ENCODE data around the gene ATP6AP1. TPM values are rescaled to one million over a fixed set of nuclear protein-coding genes. Genes with fewer than 3 reads are reported as not detected.
A peak's percentile ranks its signal among the peaks of the same experiment; 100 is the strongest.

The ATP6AP1 gene
- polyA plus RNA-seq, 1 donor: 137 TPM

- Histone ChIP-seq H3K4me3 (ENCODE audit: low read length) (peak overlapping the region; percentile 71), H3K27ac (ENCODE audit: low read length) (no peak overlapping the region), H3K36me3 (ENCODE audit: control insufficient read depth, insufficient read depth, low read length) (peaks cover 32% of the 10 kb centered on the region), H3K27me3 (ENCODE audit: control insufficient read depth, insufficient read depth, low read length) (no peaks in the 10 kb centered on the region), H3K9me3 (ENCODE audit: control insufficient read depth, low read depth, low read length) (no peaks in the 10 kb centered on the region), H3K4me1 (ENCODE audit: control insufficient read depth, insufficient read depth, low read length) (peaks cover 8% of the 10 kb centered on the region)
- WGBS (ENCODE audit: insufficient coverage, low lambda C conversion rate): no CpG with 5 or more reads among the region's 2 CpGs
- no peak for DNase-seq
Observed at GRCh38 chrX:154429711-154430110, 1.2 kb downstream of the ATP6AP1 start.

GRCh38 chrX:154430479-154430878 lies 2.0 kb downstream of the ATP6AP1 start:
- Histone ChIP-seq H3K36me3 (ENCODE audit: control insufficient read depth, insufficient read depth, low read length) (peaks cover 39% of the 10 kb centered on the region), H3K27ac (ENCODE audit: low read length) (no peak overlapping the region), H3K4me3 (ENCODE audit: low read length) (no peak overlapping the region), H3K27me3 (ENCODE audit: control insufficient read depth, insufficient read depth, low read length) (no peaks in the 10 kb centered on the region), H3K4me1 (ENCODE audit: control insufficient read depth, insufficient read depth, low read length) (peaks cover 8% of the 10 kb centered on the region), H3K9me3 (ENCODE audit: control insufficient read depth, low read depth, low read length) (no peaks in the 10 kb centered on the region)
- no peak for DNase-seq
- WGBS (ENCODE audit: insufficient coverage, low lambda C conversion rate): no CpG with 5 or more reads among the region's 6 CpGs

GRCh38 chrX:154430916-154431315 lies 2.4 kb downstream of the ATP6AP1 start:
- Histone ChIP-seq H3K4me1 (ENCODE audit: control insufficient read depth, insufficient read depth, low read length) (peaks cover 8% of the 10 kb centered on the region), H3K36me3 (ENCODE audit: control insufficient read depth, insufficient read depth, low read length) (peaks cover 42% of the 10 kb centered on the region), H3K4me3 (ENCODE audit: low read length) (no peak overlapping the region), H3K27ac (ENCODE audit: low read length) (no peak overlapping the region), H3K9me3 (ENCODE audit: control insufficient read depth, low read depth, low read length) (no peaks in the 10 kb centered on the region), H3K27me3 (ENCODE audit: control insufficient read depth, insufficient read depth, low read length) (no peaks in the 10 kb centered on the region)
- WGBS (ENCODE audit: insufficient coverage, low lambda C conversion rate): no CpG with 5 or more reads among the region's 7 CpGs
- DNase-seq: no peak

- Histone ChIP-seq H3K36me3 (ENCODE audit: control insufficient read depth, insufficient read depth, low read length) (peaks cover 44% of the 10 kb centered on the region), H3K27me3 (ENCODE audit: control insufficient read depth, insufficient read depth, low read length) (no peaks in the 10 kb centered on the region), H3K9me3 (ENCODE audit: control insufficient read depth, low read depth, low read length) (no peaks in the 10 kb centered on the region), H3K27ac (ENCODE audit: low read length) (no peak overlapping the region), H3K4me3 (ENCODE audit: low read length) (no peak overlapping the region), H3K4me1 (ENCODE audit: control insufficient read depth, insufficient read depth, low read length) (peaks cover 9% of the 10 kb centered on the region)
- no CpG with 5 or more reads among the region's 5 CpGs for WGBS (ENCODE audit: insufficient coverage, low lambda C conversion rate)
- no peak for DNase-seq
Observed at GRCh38 chrX:154431341-154431740, 2.9 kb downstream of the ATP6AP1 start.

GRCh38 chrX:154432210-154432609 lies 3.7 kb downstream of the ATP6AP1 start:
- H3K27ac ChIP-seq (ENCODE audit: low read length): no peak overlapping the region

GRCh38 chrX:154433605-154434004 lies 5.1 kb downstream of the ATP6AP1 start:
- Histone ChIP-seq H3K9me3 (ENCODE audit: control insufficient read depth, low read depth, low read length) (no peaks in the 10 kb centered on the region), H3K4me1 (ENCODE audit: control insufficient read depth, insufficient read depth, low read length) (peaks cover 17% of the 10 kb centered on the region), H3K4me3 (ENCODE audit: low read length) (no peak overlapping the region), H3K36me3 (ENCODE audit: control insufficient read depth, insufficient read depth, low read length) (peaks cover 44% of the 10 kb centered on the region), H3K27ac (ENCODE audit: low read length) (no peak overlapping the region), H3K27me3 (ENCODE audit: control insufficient read depth, insufficient read depth, low read length) (no peaks in the 10 kb centered on the region)
- no peak for DNase-seq
- WGBS (ENCODE audit: insufficient coverage, low lambda C conversion rate): no CpG with 5 or more reads among the region's 7 CpGs

More at GRCh38 chrX:154432210-154432609, 3.7 kb downstream of the ATP6AP1 start:
- no peak for DNase-seq
- Histone ChIP-seq H3K27me3 (ENCODE audit: control insufficient read depth, insufficient read depth, low read length) (no peaks in the 10 kb centered on the region), H3K4me1 (ENCODE audit: control insufficient read depth, insufficient read depth, low read length) (peaks cover 11% of the 10 kb centered on the region), H3K4me3 (ENCODE audit: low read length) (no peak overlapping the region), H3K9me3 (ENCODE audit: control insufficient read depth, low read depth, low read length) (no peaks in the 10 kb centered on the region), H3K36me3 (ENCODE audit: control insufficient read depth, insufficient read depth, low read length) (peaks cover 44% of the 10 kb centered on the region)
- WGBS (ENCODE audit: insufficient coverage, low lambda C conversion rate): no CpG with 5 or more reads among the region's 8 CpGs

GRCh38 chrX:154434394-154435168 lies 6.1 kb downstream of the ATP6AP1 start:
- H3K4me3 ChIP-seq (ENCODE audit: low read length): no peak overlapping the region
- H3K36me3 ChIP-seq (ENCODE audit: control insufficient read depth, insufficient read depth, low read length): peaks cover 50% of the 10 kb centered on the region
- no peak overlapping the region for H3K27ac ChIP-seq (ENCODE audit: low read length)
- DNase-seq: no peak
- H3K4me1 ChIP-seq (ENCODE audit: control insufficient read depth, insufficient read depth, low read length): peaks cover 17% of the 10 kb centered on the region
- no CpG with 5 or more reads among the region's 7 CpGs for WGBS (ENCODE audit: insufficient coverage, low lambda C conversion rate)
- no peaks in the 10 kb centered on the region for H3K27me3 ChIP-seq (ENCODE audit: control insufficient read depth, insufficient read depth, low read length)
- H3K9me3 ChIP-seq (ENCODE audit: control insufficient read depth, low read depth, low read length): no peaks in the 10 kb centered on the region

- H3K27me3 ChIP-seq (ENCODE audit: control insufficient read depth, insufficient read depth, low read length): no peaks in the 10 kb centered on the region
- DNase-seq: no peak
- peaks cover 56% of the 10 kb centered on the region for H3K36me3 ChIP-seq (ENCODE audit: control insufficient read depth, insufficient read depth, low read length)
- WGBS (ENCODE audit: insufficient coverage, low lambda C conversion rate): no CpG with 5 or more reads among the region's 19 CpGs
- peaks cover 17% of the 10 kb centered on the region for H3K4me1 ChIP-seq (ENCODE audit: control insufficient read depth, insufficient read depth, low read length)
- no peak overlapping the region for H3K27ac ChIP-seq (ENCODE audit: low read length)
- no peak overlapping the region for H3K4me3 ChIP-seq (ENCODE audit: low read length)
- no peaks in the 10 kb centered on the region for H3K9me3 ChIP-seq (ENCODE audit: control insufficient read depth, low read depth, low read length)
Observed at GRCh38 chrX:154435171-154435733, 6.8 kb downstream of the ATP6AP1 start.

- peak overlapping the region; percentile 26 for H3K4me3 ChIP-seq (ENCODE audit: low read length)
- no CpG with 5 or more reads among the region's 78 CpGs for WGBS (ENCODE audit: insufficient coverage, low lambda C conversion rate)
- H3K27me3 ChIP-seq (ENCODE audit: control insufficient read depth, insufficient read depth, low read length): no peaks in the 10 kb centered on the region
- peaks cover 58% of the 10 kb centered on the region for H3K36me3 ChIP-seq (ENCODE audit: control insufficient read depth, insufficient read depth, low read length)
- H3K4me1 ChIP-seq (ENCODE audit: control insufficient read depth, insufficient read depth, low read length): peaks cover 12% of the 10 kb centered on the region
- peak in 1 of 2 donors; percentile 43 for DNase-seq
- no peak overlapping the region for H3K27ac ChIP-seq (ENCODE audit: low read length)
- H3K9me3 ChIP-seq (ENCODE audit: control insufficient read depth, low read depth, low read length): no peaks in the 10 kb centered on the region
Observed at GRCh38 chrX:154436374-154436982, 8.0 kb downstream of the ATP6AP1 start.

- peak within 1 kb of the TSS; percentile 60 for H3K4me3 ChIP-seq (ENCODE audit: low read length)
- no peak within 1 kb of the TSS for H3K27ac ChIP-seq (ENCODE audit: low read length)
- DNase-seq: peak in 1 of 2 donors; percentile 67
- WGBS (ENCODE audit: insufficient coverage, low lambda C conversion rate): no CpG with 5 or more reads among the region's 93 CpGs
- H3K9me3 ChIP-seq (ENCODE audit: control insufficient read depth, low read depth, low read length): no peaks in the 10 kb centered on the region
- peaks cover 10% of the 10 kb centered on the region for H3K4me1 ChIP-seq (ENCODE audit: control insufficient read depth, insufficient read depth, low read length)
- no peaks in the 10 kb centered on the region for H3K27me3 ChIP-seq (ENCODE audit: control insufficient read depth, insufficient read depth, low read length)
- peaks cover 59% of the 10 kb centered on the region for H3K36me3 ChIP-seq (ENCODE audit: control insufficient read depth, insufficient read depth, low read length)
Observed at GRCh38 chrX:154436983-154437752, 8.7 kb downstream of the ATP6AP1 start, which contains the start of gene GDI1. Gene GDI1 (plus strand): TSS chrX:154437154. CDS start chrX:154437255, 101 bp downstream.

Measured in large intestine (tissue), 3 donors.